Stimulated activated CD8-positive, alpha-beta memory T cell treated with anti-CD3 and anti-CD28 coated beads, Interleukin-7, amount 100 ng/mL, for 48 hours (primary cell): ENCODE measurements around the gene AMOTL2.

Source experiments
- DNase-seq, 2 donors: peaks; one replicate each; pipeline ENCODE4 v3.0.0-alpha.2; 2020; ENCODE audit warnings: low read depth in 1 of 2; ENCODE audit errors: extremely low read depth in 1 of 2

Gene AMOTL2

GRCh38 chr3:134374105-134374790 is at the start of gene AMOTL2:
AMOTL2 (minus strand) TSS chr3:134374447; CDS start chr3:134371433, 3,014 bp downstream.
- no peak for DNase-seq

- no peak for DNase-seq
Observed at GRCh38 chr3:134423153-134423552, 48.9 kb upstream of the AMOTL2 start.

- no peak for DNase-seq
Observed at GRCh38 chr3:134419960-134420321, 45.7 kb upstream of the AMOTL2 start.

GRCh38 chr3:134419214-134419959 is 45.1 kb upstream of the AMOTL2 start:
- no peak for DNase-seq

- no peak for DNase-seq
Observed at GRCh38 chr3:134409041-134409440, 34.8 kb upstream of the AMOTL2 start.

GRCh38 chr3:134407239-134407625 is 33.0 kb upstream of the AMOTL2 start:
- DNase-seq = no peak

DNA sequence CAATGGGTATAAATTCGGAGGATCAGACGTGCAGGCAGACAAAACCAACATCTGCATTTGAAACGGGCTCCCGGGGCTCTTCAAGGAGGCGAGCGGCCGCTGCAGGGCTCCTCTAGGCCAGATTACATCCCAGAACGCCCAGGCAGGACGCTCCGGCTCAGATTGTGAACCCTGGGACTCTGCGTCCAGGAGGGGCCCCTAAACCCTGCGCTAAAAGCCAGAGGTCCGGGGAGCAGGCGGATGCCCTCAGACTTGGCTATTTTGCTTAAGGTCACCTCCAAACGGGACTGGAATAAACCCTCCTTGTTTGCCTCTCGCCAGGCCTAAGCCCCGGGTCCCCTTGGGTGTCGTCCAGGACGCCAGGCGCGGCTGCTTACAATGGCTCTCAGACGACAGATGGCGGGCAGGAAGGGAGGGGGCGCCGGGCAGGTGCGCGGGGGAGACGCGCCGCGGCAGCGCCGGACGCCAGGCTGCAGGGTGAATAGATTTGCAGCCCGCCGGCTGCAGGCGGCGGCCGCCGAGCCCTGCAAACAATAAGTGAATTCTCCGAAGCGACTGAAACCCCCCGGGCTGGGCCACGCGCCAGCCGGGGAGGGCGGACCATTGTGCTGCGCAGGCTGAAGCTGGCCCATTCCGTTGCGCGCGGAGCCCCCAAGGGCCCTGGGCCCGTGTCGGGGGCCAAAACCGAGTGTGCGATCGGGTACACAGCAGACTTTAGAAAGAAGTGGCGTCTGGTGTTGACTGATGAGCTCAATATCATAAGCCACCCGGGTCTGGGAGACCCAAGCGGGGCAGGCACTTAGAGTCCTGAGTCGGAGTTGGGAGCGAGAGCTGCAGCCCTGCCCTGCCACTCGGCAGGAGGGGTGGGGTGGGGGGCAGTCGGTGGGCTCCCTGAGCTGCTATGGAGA is 32.3 kb upstream of the AMOTL2 start:
- no peak for DNase-seq

GRCh38 chr3:134404366-134404885 is 30.2 kb upstream of the AMOTL2 start:
- DNase-seq = no peak

DNA sequence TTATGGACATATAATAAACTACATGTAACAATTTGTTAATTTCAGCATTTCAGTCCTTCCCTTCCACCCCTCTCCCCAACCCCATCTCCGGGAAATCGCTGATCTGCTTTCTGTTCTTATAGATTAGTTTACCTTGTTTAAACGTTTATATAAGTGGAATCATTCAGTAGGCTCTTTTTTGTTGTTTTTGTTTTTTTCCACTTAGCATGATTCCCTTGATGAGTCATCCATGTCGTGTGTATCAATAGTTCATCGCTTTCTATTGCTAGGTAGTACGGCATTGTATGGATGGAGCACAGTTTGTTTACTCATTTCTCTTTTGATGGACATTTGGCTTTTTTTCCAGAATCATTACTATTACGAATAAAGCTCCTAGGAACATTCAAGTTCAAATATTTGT is 23.5 kb upstream of the AMOTL2 start:
- DNase-seq = no peak

GRCh38 chr3:134395103-134395502 is 20.9 kb upstream of the AMOTL2 start:
- DNase-seq = no peak

DNA sequence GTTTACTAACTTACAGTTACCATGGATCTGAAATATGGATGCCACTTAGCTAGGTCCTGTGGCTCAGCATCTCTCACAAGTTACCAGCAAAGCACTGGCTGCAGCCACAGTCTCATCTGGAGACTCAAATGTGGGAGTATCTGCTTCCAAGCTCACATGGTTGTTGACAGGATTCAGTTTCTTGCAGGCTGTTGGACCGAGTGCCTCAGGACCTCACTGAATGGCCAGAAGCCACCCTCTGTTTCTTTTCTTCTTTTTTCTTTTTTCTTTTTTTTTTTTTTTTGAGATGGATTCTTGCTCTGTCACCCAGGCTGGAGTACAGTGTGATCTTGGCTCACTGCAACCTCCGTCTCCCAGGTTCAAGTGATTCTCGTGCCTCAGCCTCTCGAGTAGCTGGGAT is 20.1 kb upstream of the AMOTL2 start:
- DNase-seq = no peak

DNA sequence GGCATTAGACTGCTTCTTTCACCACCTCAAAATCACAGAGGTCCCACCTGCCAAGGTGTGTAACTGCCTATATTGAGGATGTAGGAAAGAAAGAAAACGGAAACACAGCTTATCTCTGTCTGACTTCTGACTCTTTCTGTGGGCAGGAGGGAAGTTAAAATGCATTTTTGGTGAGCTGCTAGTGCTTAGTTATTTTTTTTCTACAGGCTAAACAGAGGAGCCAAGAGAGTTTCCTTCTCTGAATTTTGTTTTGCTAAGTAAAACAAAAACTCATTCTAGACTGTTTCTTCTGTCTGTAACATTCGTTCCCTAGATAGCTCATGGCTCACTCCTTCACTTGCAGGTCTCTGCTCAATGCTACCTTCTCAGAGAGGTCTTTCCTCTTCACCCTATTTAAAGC is 18.8 kb upstream of the AMOTL2 start:
- DNase-seq = no peak

DNA sequence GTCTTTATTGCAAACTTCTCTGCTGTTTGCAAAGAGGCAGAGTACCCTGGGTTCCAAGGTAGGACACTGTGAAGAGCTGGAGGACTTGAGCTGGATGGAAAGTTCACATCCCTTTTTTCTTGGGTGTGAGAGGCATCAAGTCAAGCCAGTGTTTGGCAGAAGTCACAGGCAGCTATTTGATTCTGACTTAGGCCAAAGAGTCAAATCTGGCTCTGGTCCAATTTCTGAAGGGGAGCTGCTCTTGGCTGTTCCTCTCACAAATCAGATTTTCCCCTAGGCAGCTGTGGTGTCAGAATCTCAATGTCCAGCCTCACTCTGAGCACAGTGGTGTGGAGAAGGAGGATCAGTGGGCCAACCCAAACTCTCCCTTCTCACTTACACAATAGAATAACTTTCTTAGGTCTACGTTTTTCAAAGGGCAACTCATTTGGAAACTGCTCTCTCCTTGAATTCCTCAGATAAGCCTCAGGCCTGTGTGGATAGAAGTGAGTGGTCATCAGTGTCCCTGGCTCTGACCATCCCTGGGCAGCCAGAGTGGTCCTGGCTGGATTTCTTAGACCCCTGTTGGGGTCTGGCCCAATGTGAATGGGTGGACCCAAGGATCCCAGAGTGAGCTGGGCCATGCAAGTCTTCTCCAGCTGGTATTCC is 18.2 kb upstream of the AMOTL2 start:
- no peak for DNase-seq

DNA sequence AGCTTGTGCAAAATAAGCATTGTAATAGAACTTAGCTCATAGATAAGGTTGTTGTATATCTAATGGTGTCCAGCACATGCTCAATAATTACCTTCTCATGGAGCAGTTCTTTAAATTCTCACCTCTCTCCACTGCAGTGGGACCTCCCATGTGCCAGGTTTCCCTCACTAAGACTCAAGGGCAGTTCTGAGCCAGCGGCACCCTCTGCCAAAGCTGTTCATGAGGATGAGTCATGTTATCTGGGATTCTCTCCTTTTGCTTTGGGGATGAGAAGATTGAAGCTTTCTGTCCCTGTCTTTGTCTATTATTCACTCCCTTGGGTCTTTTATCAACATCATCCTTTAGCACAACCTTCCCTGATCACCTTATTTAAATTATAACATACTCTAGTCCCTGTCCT is 15.6 kb upstream of the AMOTL2 start:
- no peak for DNase-seq

DNA sequence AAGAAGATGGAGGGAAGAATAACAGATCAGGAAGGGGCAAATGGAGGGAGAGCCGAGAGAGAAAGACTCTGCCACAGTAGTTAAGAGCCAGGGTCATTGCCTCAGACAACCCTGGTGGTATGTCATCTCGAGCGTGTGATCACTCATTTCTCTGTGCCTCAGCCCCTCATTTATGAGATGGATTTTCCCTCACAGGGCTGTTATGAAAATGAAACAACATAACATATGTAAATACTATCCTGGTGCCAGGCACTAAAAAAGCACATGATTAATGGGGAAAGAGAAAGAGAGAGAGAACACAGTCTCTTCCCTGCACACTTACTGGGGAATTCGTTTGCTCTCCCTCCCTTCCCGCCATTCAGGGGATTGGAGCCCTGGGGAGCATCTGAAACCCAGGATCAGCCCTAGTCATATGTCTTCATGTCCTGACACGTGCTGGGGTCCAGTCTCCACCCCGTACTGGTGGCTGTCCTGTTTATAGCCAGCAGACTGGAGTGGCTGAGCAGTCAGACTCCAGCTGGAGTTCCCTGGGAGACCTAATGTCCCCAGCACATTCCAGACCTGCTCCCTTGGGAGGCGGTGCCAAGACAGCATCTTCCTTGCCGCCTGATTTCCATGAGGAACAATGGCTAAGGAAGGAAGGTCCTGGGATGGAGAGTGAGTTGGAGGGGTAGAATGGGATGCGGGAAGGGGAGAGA is 14.7 kb upstream of the AMOTL2 start:
- no peak for DNase-seq

DNA sequence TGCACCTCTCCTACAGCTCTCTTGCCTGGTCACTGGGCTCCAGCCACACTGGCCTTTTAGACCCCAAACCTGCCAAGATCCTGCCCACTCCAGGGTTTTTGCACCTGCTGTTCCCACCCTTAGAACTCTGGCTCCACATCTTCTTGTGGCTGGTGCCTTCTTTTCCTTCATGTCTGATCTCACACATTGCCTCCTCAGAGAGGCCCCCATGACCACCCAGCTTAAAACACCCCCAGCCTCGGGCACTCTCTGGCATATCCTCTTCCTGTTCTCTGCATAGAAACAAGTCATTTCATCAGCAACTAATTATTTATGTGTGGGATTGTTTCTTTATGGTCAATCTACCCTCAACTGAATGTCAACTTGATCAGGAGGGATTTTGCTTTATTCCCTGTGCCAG is 14.0 kb upstream of the AMOTL2 start:
- no peak for DNase-seq

DNA sequence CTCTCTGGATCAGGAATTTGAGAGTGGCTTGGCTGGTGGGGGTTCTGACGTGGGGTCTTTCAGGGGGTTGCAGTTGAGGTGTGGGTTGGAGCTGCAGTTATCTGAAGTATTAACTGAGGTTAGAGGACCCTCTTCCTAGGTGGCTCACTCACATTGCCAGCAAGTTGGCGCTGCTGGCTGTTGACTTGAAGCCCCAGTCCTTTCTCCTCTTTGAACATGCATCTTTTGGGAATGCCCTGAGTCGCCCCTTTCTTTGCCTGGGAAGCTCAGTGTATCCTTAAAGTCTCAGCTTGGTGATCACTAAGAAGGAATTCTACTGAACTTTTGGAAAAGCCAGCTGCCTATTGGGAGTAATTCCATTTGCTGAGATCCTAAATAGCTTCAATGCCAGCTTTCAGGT is 13.0 kb upstream of the AMOTL2 start:
- no peak for DNase-seq

- no peak for DNase-seq
Observed at GRCh38 chr3:134384963-134385362, 10.7 kb upstream of the AMOTL2 start.

DNA sequence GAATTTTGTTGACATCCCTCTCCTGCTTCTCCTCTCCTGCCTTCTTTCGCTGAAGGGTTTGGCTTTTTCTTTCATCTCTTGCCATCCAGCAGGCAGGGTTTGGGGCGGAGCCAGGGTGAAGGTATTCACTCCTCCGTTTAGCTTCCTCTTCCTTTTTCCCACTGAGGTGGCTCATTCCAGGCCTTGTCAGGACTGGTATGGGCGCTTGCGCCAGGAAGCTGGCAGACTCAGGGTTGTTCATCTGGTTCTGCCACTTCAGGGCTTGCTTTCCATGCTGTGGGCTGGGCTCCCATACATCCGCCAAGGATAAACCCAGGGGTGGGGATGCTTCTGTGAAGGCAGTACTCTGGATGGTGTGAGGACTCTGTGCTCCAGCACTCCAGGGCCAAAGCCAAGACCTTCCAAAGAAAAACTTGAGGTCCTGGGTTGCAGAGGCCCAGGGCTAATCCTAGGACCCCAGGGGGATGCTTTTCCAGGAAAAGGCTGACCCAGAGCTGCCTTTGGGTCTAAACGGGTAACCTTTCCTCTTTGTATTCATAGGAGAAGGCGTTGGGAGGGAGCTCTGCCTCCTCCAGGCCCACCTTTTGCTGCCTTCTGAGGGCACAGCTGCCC is 7.7 kb upstream of the AMOTL2 start:
- DNase-seq = no peak

- DNase-seq = no peak
Observed at GRCh38 chr3:134381076-134381475, 6.8 kb upstream of the AMOTL2 start.
